H1 (cell line): ENCODE data around the gene PRELID1. TPM values are rescaled to one million over a fixed set of nuclear protein-coding genes. Genes with fewer than 3 reads are reported as not detected.
A peak's percentile ranks its signal among the peaks of the same experiment; 100 is the strongest.

Experiments used
- CTCF ChIA-PET: fragments of 300-600 bp; sonication (Branson Sonifier 250); formaldehyde crosslinking; loops from one replicate; lab custom pipeline; 2021; ENCODE audit not compliant: partially characterized antibody; lab: Charles Lee
- POLR2A ChIA-PET: fragments of 300-600 bp; sonication (Branson Sonifier 250); formaldehyde crosslinking; loops from one replicate; lab custom pipeline; 2021; ENCODE audit warnings: inconsistent platforms; ENCODE audit not compliant: partially characterized antibody; lab: Charles Lee
- DNase-seq, 2 experiments: peaks; one replicate each; pipeline versions ENCODE4 v3.0.0 to v3.0.0-alpha.2; 2010 to 2022; ENCODE audit warnings: low spot score in 2 of 2, low read depth in 1 of 2, mixed read lengths in 1 of 2
- FAIRE-seq: peaks from 2 replicates; lab custom pipeline; 2011; peaks lifted over from hg19 to GRCh38; lab: Jason Lieb, UNC
- H2AFZ ChIP-seq: 2 replicates; pipeline ENCODE4 v1.8.1; 2012; ENCODE audit warnings: low read length, inconsistent platforms
- H2AK5ac ChIP-seq: 2 replicates; pipeline ENCODE4 v1.6.1; 2013; ENCODE audit warnings: low read depth, low read length
- H2BK120ac ChIP-seq: replicated peaks from 2 replicates; pipeline ENCODE3; 2013; ENCODE audit warnings: low read depth, low read length, inconsistent platforms
- H2BK12ac ChIP-seq: 2 replicates; pipeline ENCODE4 v1.6.1; 2013; ENCODE audit warnings: low read depth, low read length
- H2BK15ac ChIP-seq: 2 replicates; pipeline ENCODE4 v1.6.1; 2013; ENCODE audit warnings: low read length
- H2BK20ac ChIP-seq: 2 replicates; pipeline ENCODE4 v1.6.1; 2013; ENCODE audit warnings: low read length
- H2BK5ac ChIP-seq: 2 replicates; pipeline ENCODE4 v1.6.1; 2013; ENCODE audit warnings: low read depth, low read length
- H3K14ac ChIP-seq: 2 replicates; pipeline ENCODE4 v1.6.1; 2013; ENCODE audit warnings: inconsistent platforms; ENCODE audit not compliant: insufficient read length
- H3K18ac ChIP-seq: 2 replicates; pipeline ENCODE4 v1.6.1; 2013; ENCODE audit warnings: low read length; ENCODE audit errors: extremely low read depth
- H3K23ac ChIP-seq: 2 replicates; pipeline ENCODE4 v1.6.1; 2013; ENCODE audit warnings: inconsistent platforms; ENCODE audit not compliant: insufficient read length
- H3K23me2 ChIP-seq: 2 replicates; pipeline ENCODE4 v1.6.1; 2013; ENCODE audit warnings: low read depth, low read length
- H3K27ac ChIP-seq: 2 replicates; pipeline ENCODE4 v1.6.1; 2011; ENCODE audit warnings: low read depth, low read length, inconsistent platforms
- H3K27me3 ChIP-seq, 4 experiments: replicated peaks in 1 of 4; 1 replicate in 1 of 4; 2 replicates in 3 of 4; pipeline versions ENCODE4 v1.6.1 to v1.8.1; 2011 to 2013; ENCODE audit warnings: low read length in 3 of 4, mild to moderate bottlenecking in 3 of 4, inconsistent platforms in 2 of 4, mixed read lengths in 2 of 4, moderate library complexity in 1 of 4; ENCODE audit not compliant: control insufficient read depth in 3 of 4, insufficient read depth in 3 of 4; ENCODE audit errors: extremely low read depth in 1 of 4
- H3K36me3 ChIP-seq, 4 experiments: 2 replicates each; pipeline versions ENCODE4 v1.6.1 to v1.8.1; 2011 to 2013; ENCODE audit warnings: mild to moderate bottlenecking in 4 of 4, low read length in 3 of 4, moderate library complexity in 2 of 4, control low read depth in 1 of 4, inconsistent platforms in 1 of 4; ENCODE audit not compliant: insufficient read depth in 4 of 4, control insufficient read depth in 2 of 4
- H3K4ac ChIP-seq: replicated peaks from 2 replicates; pipeline ENCODE3; 2013; ENCODE audit warnings: low read length, low read depth, mixed read lengths, inconsistent platforms; ENCODE audit not compliant: insufficient read length
- H3K4me1 ChIP-seq, 4 experiments: replicated peaks in 1 of 4; 1 replicate in 1 of 4; 2 replicates in 3 of 4; pipeline versions ENCODE4 v1.6.1 to v1.8.1; 2011 to 2013; ENCODE audit warnings: low read length in 3 of 4, inconsistent platforms in 2 of 4, mixed read lengths in 1 of 4; ENCODE audit not compliant: insufficient read depth in 4 of 4, control insufficient read depth in 3 of 4
- H3K4me2 ChIP-seq, 2 experiments: 2 replicates each; pipeline versions ENCODE4 v1.6.1 to v1.8.1; 2011 to 2013; ENCODE audit warnings: low read depth in 2 of 2, low read length in 2 of 2, control low read depth in 1 of 2, inconsistent platforms in 1 of 2, mild to moderate bottlenecking in 1 of 2; ENCODE audit not compliant: insufficient read depth in 1 of 2
- H3K4me3 ChIP-seq, 4 experiments: fragments of 200-600, 300-600 bp in 1 of 4; sonication (generic), shearing (Covaris generic), sonication (Bioruptor Twin) in 1 of 4; 2 replicates each; pipeline versions ENCODE4 v1.5.1 to v1.8.1; 2011 to 2016; ENCODE audit warnings: low read length in 4 of 4, low read depth in 3 of 4, control low read depth in 2 of 4, inconsistent platforms in 2 of 4, mild to moderate bottlenecking in 2 of 4, mixed read lengths in 1 of 4, moderate library complexity in 1 of 4; ENCODE audit not compliant: insufficient read depth in 2 of 4; ENCODE audit errors: extremely low read depth in 1 of 4
- H3K56ac ChIP-seq: replicated peaks from 2 replicates; pipeline ENCODE3; 2013; ENCODE audit warnings: low read depth, mild to moderate bottlenecking, mixed read lengths, low read length, inconsistent platforms; ENCODE audit not compliant: insufficient read length
- H3K79me1 ChIP-seq: 2 replicates; pipeline ENCODE4 v1.6.1; 2013; ENCODE audit warnings: low read depth, low read length, control low read depth
- H3K79me2 ChIP-seq, 2 experiments: 2 replicates each; pipeline versions ENCODE4 v1.6.1 to v1.8.1; 2012 to 2013; ENCODE audit warnings: low read length in 2 of 2, mild to moderate bottlenecking in 2 of 2, inconsistent platforms in 1 of 2; ENCODE audit not compliant: insufficient read depth in 2 of 2, control insufficient read depth in 1 of 2
- H3K9ac ChIP-seq, 4 experiments: replicated peaks in 1 of 4; 1 replicate in 1 of 4; 2 replicates in 3 of 4; pipeline versions ENCODE4 v1.6.1 to v1.8.1; 2011 to 2013; ENCODE audit warnings: low read depth in 3 of 4, low read length in 3 of 4, control low read depth in 2 of 4, mild to moderate bottlenecking in 2 of 4, moderate library complexity in 2 of 4, inconsistent platforms in 1 of 4; ENCODE audit errors: extremely low read depth in 1 of 4
- H3K9me3 ChIP-seq, 2 experiments: 2 replicates each; pipeline versions ENCODE4 v1.6.1 to v1.8.1; 2012 to 2013; ENCODE audit warnings: mild to moderate bottlenecking in 2 of 2, moderate library complexity in 2 of 2, control low read depth in 1 of 2, inconsistent platforms in 1 of 2, low read depth in 1 of 2, low read length in 1 of 2, mixed read lengths in 1 of 2; ENCODE audit not compliant: insufficient read depth in 2 of 2
- H4K20me1 ChIP-seq, 2 experiments: replicated peaks in 1 of 2; 2 replicates each; pipeline versions ENCODE3 to v1.8.1; 2011 to 2013; ENCODE audit warnings: inconsistent platforms in 2 of 2, low read length in 2 of 2, mild to moderate bottlenecking in 1 of 2; ENCODE audit not compliant: insufficient read depth in 2 of 2, control insufficient read depth in 1 of 2
- H4K5ac ChIP-seq: 2 replicates; pipeline ENCODE4 v1.6.1; 2013; ENCODE audit warnings: low read length, low read depth, mixed read lengths, inconsistent platforms; ENCODE audit not compliant: insufficient read length
- H4K8ac ChIP-seq: 2 replicates; pipeline ENCODE4 v1.8.0; 2013; ENCODE audit warnings: mild to moderate bottlenecking, moderate library complexity, low read length, inconsistent platforms; ENCODE audit not compliant: insufficient read depth; ENCODE audit errors: extremely low read depth
- H4K91ac ChIP-seq: replicated peaks from 2 replicates; pipeline ENCODE3; 2013; ENCODE audit warnings: low read length, mixed read lengths, inconsistent platforms; ENCODE audit not compliant: insufficient read length
- CBX5 ChIP-seq: fragments of 300-800, 300-1000 bp; sonication (generic); IDR thresholded peaks from 2 replicates; pipeline ENCODE4 v1.7.1; 2016; ENCODE audit warnings: antibody characterized with exemption, low read length, low read depth
- CREB1 ChIP-seq: IDR thresholded peaks from 2 replicates; pipeline ENCODE4 v1.6.1; 2012; ENCODE audit warnings: inconsistent platforms
- E2F6 ChIP-seq: IDR thresholded peaks from 2 replicates; pipeline ENCODE4 v1.6.1; 2012; ENCODE audit warnings: inconsistent platforms
- EP300 ChIP-seq, 2 experiments: IDR thresholded peaks; 1 replicate in 1 of 2; 2 replicates in 1 of 2; pipeline ENCODE4 v1.6.1; 2011 to 2012; ENCODE audit warnings: low read depth in 2 of 2, low read length in 2 of 2, mild to moderate bottlenecking in 2 of 2, borderline replicate concordance in 1 of 2, inconsistent platforms in 1 of 2, moderate library complexity in 1 of 2
- JUN ChIP-seq: IDR thresholded peaks from 2 replicates; pipeline ENCODE4 v1.6.1; 2011; ENCODE audit warnings: low read depth, mild to moderate bottlenecking, improper control_type of control experiment, low read length
- KDM5A ChIP-seq: fragments of 200-600 bp; IDR thresholded peaks from 2 replicates; pipeline ENCODE4 v1.7.1; 2012; ENCODE audit warnings: mild to moderate bottlenecking, low read length, inconsistent platforms, mixed read lengths
- RFX5 ChIP-seq: IDR thresholded peaks from 2 replicates; pipeline ENCODE4 v1.6.1; 2011; ENCODE audit warnings: low read depth, low read length, improper control_type of control experiment, borderline replicate concordance
- SAP30 ChIP-seq: fragments of 300-600 bp; sonication (generic); IDR thresholded peaks from 2 replicates; pipeline ENCODE4 v1.7.1; 2012; ENCODE audit warnings: low read length, moderate library complexity, mild to moderate bottlenecking, inconsistent platforms; ENCODE audit not compliant: insufficient read depth, insufficient replicate concordance
- SP4 ChIP-seq: IDR thresholded peaks from 2 replicates; pipeline ENCODE4 v1.6.1; 2012; ENCODE audit warnings: low read length, inconsistent platforms
- TBP ChIP-seq: IDR thresholded peaks from 2 replicates; pipeline ENCODE4 v1.6.1; 2011; ENCODE audit warnings: low read depth, low read length, improper control_type of control experiment
- YY1 ChIP-seq: IDR thresholded peaks from 2 replicates; pipeline ENCODE4 v1.6.1; 2011; ENCODE audit warnings: low read depth, mild to moderate bottlenecking, low read length
- ZNF274 ChIP-seq: IDR thresholded peaks from 2 replicates; pipeline ENCODE4 v1.7.0; 2012; ENCODE audit warnings: low read length, borderline replicate concordance; ENCODE audit errors: extremely low read depth
- WGBS, 2 experiments: shearing (Covaris generic) in 1 of 2; methylation state at CpG; one replicate each; pipeline versions ENCODE4 v1.1.6 to v1.1.7; 2013 to 2015; ENCODE audit warnings: low lambda C conversion rate in 2 of 2, mixed read lengths in 2 of 2, inconsistent platforms in 1 of 2, low coverage in 1 of 2, missing lambda C conversion rate in 1 of 2; ENCODE audit not compliant: insufficient replicate concordance in 2 of 2, insufficient coverage in 1 of 2, insufficient read length in 1 of 2; ENCODE audit errors: extremely low coverage in 1 of 2, missing lambda C conversion rate in 1 of 2; 5-methylcytosine and 5-hydroxymethylcytosine counted together
- polyA plus RNA-seq, 7 experiments: library from polyadenylated mRNA; depleted of rRNA in 3 of 7; stranded (reverse) in 5 of 7; unstranded in 2 of 7; fragments of >200 nt in 5 of 7; fragments of 200-250 nt in 2 of 7; gene quantifications; 1 replicate in 5 of 7; 2 replicates in 1 of 7; 4 replicates in 1 of 7; pipeline versions ENCODE4 v1.2.1 to v1.2.3, GENCODE V29; 2011 to 2013; ENCODE audit warnings: missing spikeins in 2 of 7, mixed read lengths in 2 of 7
- total RNA-seq: library from RNA; stranded (reverse); fragmentation: NEBNext Ultra II Directional; extraction: Animal tissue kit (Norgen Biotek cat#: 25700); gene quantifications from 2 replicates; pipeline ENCODE4 v1.2.1, GENCODE V29; 2021

PRELID1 gene
- total and polyA plus RNA-seq, 2 of the 8 experiments (the other 6 are each of a cell fraction or from before 2014, with no cell fraction given) = 272 to 428 TPM

DNA sequence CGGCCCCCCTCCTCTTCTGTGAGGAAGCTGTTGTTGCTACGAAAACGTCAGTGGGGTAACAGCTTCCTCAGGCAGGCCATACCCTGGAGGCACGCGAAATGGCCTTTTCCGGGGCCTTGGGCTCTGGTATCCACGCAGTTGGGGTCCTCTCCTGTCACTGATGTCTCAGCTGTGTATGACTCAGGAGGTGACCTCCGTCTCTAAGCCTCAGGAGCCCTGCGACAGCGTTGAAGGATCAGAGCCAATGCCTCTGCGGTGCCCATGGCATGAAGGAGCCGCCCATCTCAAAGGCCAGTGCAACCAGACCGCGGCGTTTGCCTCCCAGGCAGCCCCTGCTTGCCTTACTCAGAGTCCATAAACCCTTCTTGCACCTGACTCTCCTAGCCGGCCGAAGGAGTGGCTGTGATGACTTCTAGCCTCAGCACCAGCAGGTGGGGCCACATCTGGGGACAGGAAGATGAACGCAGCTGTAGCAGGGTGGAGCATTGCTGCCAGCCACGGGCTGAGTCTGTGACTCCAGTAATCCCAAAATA, 9.1 kb downstream of the PRELID1 start:
- WGBS, 2 experiments = 20% methylated on average over 19 of the region's 19 CpGs; no CpG with 5 or more reads in 1 of the 2 experiments
- H2AK5ac ChIP-seq = no peak overlapping the region
- peak overlapping the region; percentile 24 for H4K5ac ChIP-seq
- H4K8ac ChIP-seq = peak overlapping the region; percentile 29; the same call in 1 of the 2 replicates
- ChIA-PET CTCF (interaction anchor here (0.6 to 16.6 kb wide), 10 partner anchors 13 to 145 kb away, joined by 3 to 251 read pairs (median 4); no protein-coding TSS in a partner anchor), POLR2A (interaction anchor here (0.6 to 6.0 kb wide), 19 partner anchors 11 to 199 kb away, joined by 3 to 26 read pairs (median 4); partner anchors contain the start of genes LMAN2, NSD1, PRELID1 and RAB24)
- peak overlapping the region; percentile 96 to 97 for H3K4me2 ChIP-seq
- H3K79me2 ChIP-seq = no peaks in the 10 kb centered on the region
- H3K79me1 ChIP-seq = no peaks in the 10 kb centered on the region
- H3K18ac ChIP-seq = peak overlapping the region; percentile 42
- no peaks in the 10 kb centered on the region for H3K9me3 ChIP-seq
- peak overlapping the region; percentile 3; the same call in 1 of the 2 replicates for H2BK12ac ChIP-seq
- peak overlapping the region; percentile 35 to 68 (median 60) for H3K4me3 ChIP-seq
- H3K27ac ChIP-seq = peak overlapping the region; percentile 16; the same call in 1 of the 2 replicates
- H2BK5ac ChIP-seq = 0 out of 2 replicates have a peak overlapping the region, but pooled peaks have one; percentile 6
- DNase-seq (no peak), FAIRE-seq (no peak)
- H3K4me1 ChIP-seq = peaks cover 0 to 19% (median 14%) of the 10 kb centered on the region in 4 experiments; a peak in 6 of 7 replicates
- H3K14ac ChIP-seq = no peak overlapping the region
- peaks cover 11% of the 10 kb centered on the region for H3K23me2 ChIP-seq
- no peaks in the 10 kb centered on the region; a peak in 2 of 8 replicates for H3K36me3 ChIP-seq
- 0 out of 2 replicates have a peak overlapping the region, but pooled peaks have one; percentile 11 for H2AFZ ChIP-seq
- H3K9ac ChIP-seq = peak overlapping the region in 3 of 4 experiments; percentile 43 to 61 (median 50); a peak in 6 of 7 replicates
- no peak overlapping the region for H2BK20ac ChIP-seq
- no peak overlapping the region for H2BK120ac ChIP-seq
- peak overlapping the region; percentile 1 for H3K56ac ChIP-seq
- peaks cover 0 to 8% of the 10 kb centered on the region in 2 experiments for H4K20me1 ChIP-seq
- peak overlapping the region; percentile 45 for H3K4ac ChIP-seq
- peak overlapping the region; percentile 5 for H4K91ac ChIP-seq
- no peak overlapping the region for H3K23ac ChIP-seq
- peak overlapping the region; percentile 24; the same call in 1 of the 2 replicates for H2BK15ac ChIP-seq
- H3K27me3 ChIP-seq = no peaks in the 10 kb centered on the region
- no peak for TF ChIP-seq YY1
- TF ChIP-seq RFX5 = no peak
- TF ChIP-seq SP4 = no peak
- TF ChIP-seq CBX5 = no peak
- TF ChIP-seq TBP = no peak
- no peak for TF ChIP-seq JUN
- no peak for TF ChIP-seq ZNF274
- TF ChIP-seq CREB1 = 0 out of 2 replicates have a peak, but pooled peaks have one; percentile 19
- TF ChIP-seq KDM5A = no peak
- TF ChIP-seq EP300 (IDR thresholded peaks at IDR 0.05; ENCODE audit: borderline replicate concordance in 1 of 2, low read depth in 2 of 2, low read length in 2 of 2) = no peak
- no peak for TF ChIP-seq E2F6
- peak; percentile 61 for TF ChIP-seq SAP30
